Lower leg skin (tissue), 4 donors: ENCODE results near the gene CRNN. TPM values are rescaled to one million over a fixed set of nuclear protein-coding genes. Genes with fewer than 3 reads are reported as not detected.
A peak's percentile ranks its signal among the peaks of the same experiment; 100 is the strongest.

ENCODE experiments used
- DNase-seq, 2 donors: peaks; one replicate each; pipeline ENCODE4 v3.0.0-alpha.2; 2019; ENCODE audit warnings: low spot score in 2 of 2
- H3K4me3 ChIP-seq: fragments of 200-600 bp; sonication (generic); 2 replicates; pipeline ENCODE4 v1.5.1; 2017; ENCODE audit warnings: mild to moderate bottlenecking, low read depth; ENCODE audit not compliant: poor library complexity, severe bottlenecking
- CTCF ChIP-seq, 3 donors: fragments of 450-650 bp; IDR thresholded peaks; one replicate each; pipeline ENCODE4 v1.5.1; 2016; ENCODE audit warnings: antibody characterized with exemption in 3 of 3, mild to moderate bottlenecking in 3 of 3, moderate library complexity in 2 of 3
- POLR2A ChIP-seq, 2 donors: fragments of 450-650 bp; IDR thresholded peaks; one replicate each; pipeline ENCODE4 v1.6.1; 2016 to 2017; ENCODE audit warnings: antibody characterized with exemption in 2 of 2, mild to moderate bottlenecking in 1 of 2, moderate library complexity in 1 of 2
- WGBS, 2 donors: methylation state at CpG; one replicate each; pipeline ENCODE4 v1.1.5; 2018; 5-methylcytosine and 5-hydroxymethylcytosine counted together
- intact Hi-C: fragments of 100-400 bp; cut with DNase I; formaldehyde crosslinking; loops from one replicate; pipeline ENCODE4 v1.15.0; 2023; ENCODE audit warnings: low total_unique reads
- total RNA-seq, 4 donors: library from RNA; depleted of rRNA; stranded (reverse); fragments of >200 nt; gene quantifications; one replicate each; pipeline ENCODE4 v1.1.0, GENCODE V29; 2016

CRNN gene
- total RNA-seq, 4 donors from 2014 or later, result 5.3 to 7.9 (median 7.4) TPM

DNA sequence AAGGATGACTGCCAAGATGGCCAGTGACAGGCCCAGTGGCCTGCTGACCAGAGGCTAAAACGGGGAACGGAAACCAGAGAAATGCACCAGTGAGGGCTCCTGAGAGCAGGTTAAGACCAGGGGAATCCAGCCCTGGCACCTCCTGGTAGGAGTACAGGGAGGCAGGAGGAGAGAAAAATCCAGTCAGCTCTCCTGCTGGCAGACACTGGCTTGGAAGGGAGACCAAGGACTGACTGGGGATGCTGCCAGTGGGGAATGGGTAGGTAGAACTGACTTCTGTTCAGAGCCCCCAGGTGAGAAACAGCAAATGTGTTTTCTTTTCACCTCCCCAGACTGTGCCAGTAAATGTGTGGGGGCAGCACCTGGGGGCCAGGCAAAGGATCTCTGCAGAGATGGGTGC is 27.7 kb upstream of the CRNN start:
- WGBS, 2 donors, result 79 to 87% methylated on average over 2 of the region's 2 CpGs
- DNase-seq, result no peak
- intact Hi-C loops, result no loop called here

GRCh38 chr1:152440635-152441471 is 26.8 kb upstream of the CRNN start:
- TF ChIP-seq CTCF (IDR thresholded peaks at IDR 0.05) (peak in 1 of 3 donors; percentile 34), POLR2A (IDR thresholded peaks at IDR 0.05) (no peak)
- DNase-seq, result peak; percentile 55 to 90
- intact Hi-C loops, result no loop called here
- WGBS, 2 donors, result 26 to 30% methylated on average over 17 of the region's 17 CpGs
- no peak overlapping the region for H3K4me3 ChIP-seq

More for the DNA sequence above, 27.7 kb upstream of the CRNN start:
- TF ChIP-seq CTCF (IDR thresholded peaks at IDR 0.05) (no peak), POLR2A (IDR thresholded peaks at IDR 0.05) (no peak)
- no peak overlapping the region for H3K4me3 ChIP-seq

- WGBS, 2 donors, result 35 to 54% methylated on average over 2 of the region's 2 CpGs
- intact Hi-C loops, result no loop called here
- TF ChIP-seq CTCF (IDR thresholded peaks at IDR 0.05) (no peak), POLR2A (IDR thresholded peaks at IDR 0.05) (no peak)
- no peak for DNase-seq
- H3K4me3 ChIP-seq, result no peak overlapping the region
Measured at GRCh38 chr1:152436593-152437496, 22.8 kb upstream of the CRNN start.

GRCh38 chr1:152427458-152427857 is 13.4 kb upstream of the CRNN start:
- intact Hi-C loops, result no loop called here
- no peak overlapping the region for H3K4me3 ChIP-seq
- TF ChIP-seq POLR2A (IDR thresholded peaks at IDR 0.05) (no peak), CTCF (IDR thresholded peaks at IDR 0.05) (no peak)
- 37 to 40% methylated on average over 3 of the region's 3 CpGs for WGBS, 2 donors
- no peak for DNase-seq

DNA sequence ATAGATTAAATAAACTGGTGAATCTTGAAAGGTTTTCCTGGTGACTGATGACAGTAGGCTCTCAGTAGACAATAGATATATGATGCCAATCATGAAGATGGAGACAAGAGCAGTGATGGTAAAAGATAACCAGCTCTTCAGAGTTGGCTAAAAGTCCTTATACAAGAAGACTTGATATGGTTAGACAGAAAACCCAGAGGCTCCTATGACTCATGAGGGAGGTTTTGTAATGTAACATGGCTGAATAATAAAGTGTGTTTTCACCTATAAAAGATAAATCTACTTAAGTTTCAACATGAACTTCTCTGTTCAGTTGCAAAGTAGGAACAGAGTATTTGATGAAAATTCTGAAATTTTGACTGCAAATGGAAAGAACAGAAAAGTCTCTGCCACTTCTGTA is 12.7 kb upstream of the CRNN start:
- no peak for DNase-seq
- intact Hi-C loops, result no loop called here
- TF ChIP-seq CTCF (IDR thresholded peaks at IDR 0.05) (no peak), POLR2A (IDR thresholded peaks at IDR 0.05) (no peak)

More for the DNA sequence above, 12.7 kb upstream of the CRNN start:
- no peak overlapping the region for H3K4me3 ChIP-seq
